ENCODE results near the gene DHRSX. TPM values are rescaled to one million over a fixed set of nuclear protein-coding genes. Genes with fewer than 3 reads are reported as not detected.

Gene DHRSX, protein sequence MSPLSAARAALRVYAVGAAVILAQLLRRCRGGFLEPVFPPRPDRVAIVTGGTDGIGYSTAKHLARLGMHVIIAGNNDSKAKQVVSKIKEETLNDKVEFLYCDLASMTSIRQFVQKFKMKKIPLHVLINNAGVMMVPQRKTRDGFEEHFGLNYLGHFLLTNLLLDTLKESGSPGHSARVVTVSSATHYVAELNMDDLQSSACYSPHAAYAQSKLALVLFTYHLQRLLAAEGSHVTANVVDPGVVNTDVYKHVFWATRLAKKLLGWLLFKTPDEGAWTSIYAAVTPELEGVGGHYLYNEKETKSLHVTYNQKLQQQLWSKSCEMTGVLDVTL
- 10 to 100 TPM; 12.5 to 25.2 (median 15.1) TPM for total RNA-seq
- 10 to 100 TPM; 12.5 to 16.8 (median 16.2) TPM for polyA plus RNA-seq

DNA sequence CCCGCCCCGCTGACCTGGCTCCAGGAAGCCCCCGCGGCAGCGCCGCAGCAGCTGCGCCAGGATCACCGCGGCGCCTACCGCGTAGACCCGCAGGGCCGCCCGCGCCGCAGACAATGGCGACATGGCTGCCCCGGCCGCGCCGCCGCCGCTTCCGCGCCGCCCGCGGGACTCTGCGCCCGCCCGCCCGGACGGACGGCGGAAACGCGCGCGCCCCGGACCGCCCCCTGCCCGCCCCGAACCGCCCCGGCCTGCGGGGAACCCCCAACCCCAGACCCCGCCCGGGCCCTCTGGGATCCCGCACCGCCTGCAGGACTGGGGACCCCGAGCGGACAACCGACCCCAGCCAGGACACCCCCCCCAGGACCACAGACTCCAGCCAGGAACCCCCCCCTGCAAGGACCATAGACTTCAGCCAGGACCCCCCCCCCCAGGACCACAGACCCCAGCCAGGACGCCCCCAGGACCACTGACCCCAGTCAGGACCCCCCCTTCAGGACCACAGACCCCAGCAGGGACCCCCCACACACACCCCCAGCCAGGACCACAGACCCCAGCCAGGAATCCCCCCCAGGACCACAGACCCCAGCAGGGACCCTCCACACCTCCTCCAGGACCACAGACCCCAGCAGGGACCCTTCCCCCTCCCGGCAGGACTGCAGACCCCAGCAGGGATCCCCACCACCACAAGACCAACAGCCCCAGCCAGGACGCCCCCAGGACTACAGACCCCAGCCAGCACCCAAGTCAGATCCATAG, at the start of gene DHRSX, which contains the start of gene ZBED1:
DHRSX (minus strand) TSS at position 174 of the 756 bp plus-strand sequence; CDS start at position 123, 51 bp downstream.
ZBED1 (minus strand) TSS at position 174 of the 756 bp plus-strand sequence. CDS start 10,257 bp downstream, outside the sequence.
- Histone ChIP-seq H3K4me3 (peak within 1 kb of the TSS; percentile 59 to 94 (median 86)), H3K4me1 (peaks cover 0 to 35% (median 31%) of the 10 kb centered on the region in 4 donors), H3K27me3 (no peaks in the 10 kb centered on the region), H3K27ac (peak within 1 kb of the TSS; percentile 86 to 90 (median 90)), H3K9me3 (no peaks in the 10 kb centered on the region), H3K36me3 (peaks cover 0 to under 1% (median 0%) of the 10 kb centered on the region in 4 donors)
- 3 to 4% methylated on average over 57 of the region's 57 CpGs for WGBS, 2 donors
- intact Hi-C loops (cut with DNase I), result loop anchor here (2.0 to 5.0 kb wide), 3 partner anchors 16 to 909 kb away; partner anchors contain the start of gene AKAP17A
- TF ChIP-seq EP300 (IDR thresholded peaks at IDR 0.05) (no peak), POLR2AphosphoS5 (IDR thresholded peaks at IDR 0.05) (no peak), POLR2A (IDR thresholded peaks at IDR 0.05) (no peak)
- TF ChIP-seq, protein P1, sequence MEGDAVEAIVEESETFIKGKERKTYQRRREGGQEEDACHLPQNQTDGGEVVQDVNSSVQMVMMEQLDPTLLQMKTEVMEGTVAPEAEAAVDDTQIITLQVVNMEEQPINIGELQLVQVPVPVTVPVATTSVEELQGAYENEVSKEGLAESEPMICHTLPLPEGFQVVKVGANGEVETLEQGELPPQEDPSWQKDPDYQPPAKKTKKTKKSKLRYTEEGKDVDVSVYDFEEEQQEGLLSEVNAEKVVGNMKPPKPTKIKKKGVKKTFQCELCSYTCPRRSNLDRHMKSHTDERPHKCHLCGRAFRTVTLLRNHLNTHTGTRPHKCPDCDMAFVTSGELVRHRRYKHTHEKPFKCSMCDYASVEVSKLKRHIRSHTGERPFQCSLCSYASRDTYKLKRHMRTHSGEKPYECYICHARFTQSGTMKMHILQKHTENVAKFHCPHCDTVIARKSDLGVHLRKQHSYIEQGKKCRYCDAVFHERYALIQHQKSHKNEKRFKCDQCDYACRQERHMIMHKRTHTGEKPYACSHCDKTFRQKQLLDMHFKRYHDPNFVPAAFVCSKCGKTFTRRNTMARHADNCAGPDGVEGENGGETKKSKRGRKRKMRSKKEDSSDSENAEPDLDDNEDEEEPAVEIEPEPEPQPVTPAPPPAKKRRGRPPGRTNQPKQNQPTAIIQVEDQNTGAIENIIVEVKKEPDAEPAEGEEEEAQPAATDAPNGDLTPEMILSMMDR (IDR thresholded peaks at IDR 0.05), result no peak
- no peak for DNase-seq

DNA sequence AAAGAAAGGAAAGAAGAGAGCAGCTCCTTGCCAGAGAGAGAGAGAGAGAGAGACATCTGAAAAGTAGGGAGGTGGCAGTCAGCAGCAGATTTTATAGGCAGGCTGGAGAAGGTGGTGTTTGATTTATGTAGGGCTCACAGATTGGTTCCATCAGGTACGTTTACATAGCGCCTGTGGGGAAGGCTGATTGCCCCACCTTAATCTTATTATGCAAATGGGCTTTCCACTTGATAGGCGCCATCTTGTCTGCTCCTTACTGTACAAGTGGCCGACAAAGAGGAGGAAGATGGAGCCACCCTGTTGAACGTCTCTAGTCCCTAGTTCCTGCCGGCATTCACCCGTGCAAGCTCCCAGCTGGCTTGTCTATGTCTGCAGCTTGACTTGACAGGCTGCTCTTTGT, 49.1 kb upstream of the DHRSX start:
- Histone ChIP-seq H3K27ac (no peak overlapping the region), H3K36me3 (no peaks in the 10 kb centered on the region), H3K27me3 (peaks cover 0 to 4% (median 0%) of the 10 kb centered on the region in 3 donors), H3K9me3 (peaks cover 0 to 9% (median 0%) of the 10 kb centered on the region in 4 donors), H3K4me1 (no peaks in the 10 kb centered on the region), H3K4me3 (no peak overlapping the region)
- 14 to 54% methylated on average over 7 of the region's 7 CpGs for WGBS, 2 donors
- TF ChIP-seq POLR2AphosphoS5 (IDR thresholded peaks at IDR 0.05) (no peak), EP300 (IDR thresholded peaks at IDR 0.05) (no peak), POLR2A (IDR thresholded peaks at IDR 0.05) (no peak)
- TF ChIP-seq, protein P1 (IDR thresholded peaks at IDR 0.05), result no peak
- intact Hi-C loops (cut with DNase I), result no loop called here
- DNase-seq, result no peak

DNA sequence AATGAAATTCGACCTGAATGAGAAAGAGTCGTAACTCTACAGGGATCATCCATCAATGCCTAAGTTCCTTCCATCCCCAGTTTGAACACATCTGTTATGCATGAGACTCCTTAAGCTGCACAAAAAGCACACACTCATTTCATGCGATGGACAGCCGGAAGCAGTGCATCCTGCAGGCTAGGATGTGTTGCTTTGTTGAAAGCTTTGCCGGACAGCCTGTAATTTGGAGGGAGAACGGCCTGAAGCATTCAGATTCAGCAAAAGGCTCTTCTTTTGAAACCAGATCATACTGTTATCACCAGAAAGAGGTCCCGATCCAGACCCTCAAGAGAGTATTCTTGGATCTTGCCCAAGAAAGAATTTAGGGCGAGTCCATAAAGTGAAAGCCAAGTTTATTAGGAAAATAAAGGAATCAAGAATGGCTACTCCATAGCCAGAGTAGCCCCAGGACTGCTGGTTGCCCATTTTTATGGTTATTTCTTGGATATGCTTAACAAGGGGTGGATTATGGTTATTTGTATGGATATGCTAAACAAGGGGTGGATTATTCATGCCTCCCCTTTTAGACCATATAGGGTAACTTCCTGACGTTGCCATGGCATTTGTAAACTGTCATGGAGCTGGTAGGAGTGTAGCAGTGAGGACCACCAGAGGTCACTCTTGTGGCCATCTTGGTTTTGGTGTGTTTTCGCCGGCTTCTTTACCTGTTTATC, 48.1 kb upstream of the DHRSX start:
- H3K36me3 ChIP-seq, result no peaks in the 10 kb centered on the region
- H3K4me3 ChIP-seq, result no peak overlapping the region
- WGBS, 2 donors, result 72 to 73% methylated on average over 11 of the region's 11 CpGs
- DNase-seq, result no peak
- H3K27ac ChIP-seq, result no peak overlapping the region
- H3K4me1 ChIP-seq, result no peaks in the 10 kb centered on the region
- TF ChIP-seq POLR2AphosphoS5 (IDR thresholded peaks at IDR 0.05) (no peak), POLR2A (IDR thresholded peaks at IDR 0.05) (no peak), EP300 (IDR thresholded peaks at IDR 0.05) (no peak)
- TF ChIP-seq, protein P1 (IDR thresholded peaks at IDR 0.05), result no peak
- H3K27me3 ChIP-seq, result peaks cover 0 to 4% (median 0%) of the 10 kb centered on the region in 3 donors
- H3K9me3 ChIP-seq, result peaks cover 0 to 5% (median 0%) of the 10 kb centered on the region in 4 donors
- intact Hi-C loops (cut with DNase I), result no loop called here

DNA sequence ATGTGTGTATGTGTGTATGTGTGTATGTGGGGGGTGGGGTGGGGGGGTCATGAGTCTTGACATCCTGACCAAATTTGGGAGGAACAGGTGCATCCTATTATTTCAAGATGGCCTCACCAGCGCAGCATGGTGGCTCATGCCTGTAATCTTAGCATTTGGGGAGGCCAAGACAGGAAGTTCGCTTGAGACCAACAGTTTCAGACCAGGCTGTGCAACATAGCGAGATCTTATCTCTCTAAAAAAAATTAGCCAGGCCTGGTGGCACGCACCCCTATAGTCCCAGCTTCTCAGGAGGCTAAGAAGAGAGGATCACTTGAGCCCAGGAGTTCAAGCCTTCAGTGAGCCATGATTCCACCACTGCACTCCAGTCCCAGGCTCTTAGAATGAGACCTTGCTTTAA, 47.0 kb upstream of the DHRSX start:
- H3K4me1 ChIP-seq, result no peaks in the 10 kb centered on the region
- peaks cover 0 to 4% (median 0%) of the 10 kb centered on the region in 3 donors for H3K27me3 ChIP-seq
- intact Hi-C loops (cut with DNase I), result no loop called here
- DNase-seq, result no peak
- peaks cover 0 to 5% (median 0%) of the 10 kb centered on the region in 4 donors for H3K9me3 ChIP-seq
- no peaks in the 10 kb centered on the region for H3K36me3 ChIP-seq
- WGBS, 2 donors, result 85 to 88% methylated on average over 4 of the region's 4 CpGs
- no peak overlapping the region for H3K27ac ChIP-seq
- no peak for TF ChIP-seq POLR2AphosphoS5 (IDR thresholded peaks at IDR 0.05)
- no peak for TF ChIP-seq EP300 (IDR thresholded peaks at IDR 0.05)
- TF ChIP-seq, protein P1 (IDR thresholded peaks at IDR 0.05), result no peak
- TF ChIP-seq POLR2A (IDR thresholded peaks at IDR 0.05), result no peak
- H3K4me3 ChIP-seq, result no peak overlapping the region
